Fibroblast of villous mesenchyme (primary cell): ENCODE measurements around the gene GSG1L. TPM values are rescaled to one million over a fixed set of nuclear protein-coding genes. Genes with fewer than 3 reads are reported as not detected.

Experiments
- DNase-seq: peaks from one replicate; pipeline ENCODE4 v3.0.0-alpha.2; 2010; ENCODE audit warnings: low read depth
- H3K4me3 ChIP-seq: 2 replicates; pipeline ENCODE4 v1.5.1; 2011; ENCODE audit warnings: low read depth, mild to moderate bottlenecking, low read length
- CTCF ChIP-seq: IDR thresholded peaks from 2 replicates; pipeline ENCODE4 v1.5.1; 2012; ENCODE audit warnings: low read depth, mild to moderate bottlenecking, low read length; ENCODE audit not compliant: insufficient read depth
- total RNA-seq: library from RNA; depleted of rRNA; stranded (reverse); fragments of >200 nt; gene quantifications from 2 replicates; pipeline ENCODE4 v1.2.3, GENCODE V29; 2012

Gene GSG1L
- total RNA-seq, 1 donor = not detected

- no peak overlapping the region for H3K4me3 ChIP-seq
- TF ChIP-seq CTCF = no peak
- no peak for DNase-seq
Measured at GRCh38 chr16:27772093-27772825, 291.3 kb downstream of the GSG1L start.

DNA sequence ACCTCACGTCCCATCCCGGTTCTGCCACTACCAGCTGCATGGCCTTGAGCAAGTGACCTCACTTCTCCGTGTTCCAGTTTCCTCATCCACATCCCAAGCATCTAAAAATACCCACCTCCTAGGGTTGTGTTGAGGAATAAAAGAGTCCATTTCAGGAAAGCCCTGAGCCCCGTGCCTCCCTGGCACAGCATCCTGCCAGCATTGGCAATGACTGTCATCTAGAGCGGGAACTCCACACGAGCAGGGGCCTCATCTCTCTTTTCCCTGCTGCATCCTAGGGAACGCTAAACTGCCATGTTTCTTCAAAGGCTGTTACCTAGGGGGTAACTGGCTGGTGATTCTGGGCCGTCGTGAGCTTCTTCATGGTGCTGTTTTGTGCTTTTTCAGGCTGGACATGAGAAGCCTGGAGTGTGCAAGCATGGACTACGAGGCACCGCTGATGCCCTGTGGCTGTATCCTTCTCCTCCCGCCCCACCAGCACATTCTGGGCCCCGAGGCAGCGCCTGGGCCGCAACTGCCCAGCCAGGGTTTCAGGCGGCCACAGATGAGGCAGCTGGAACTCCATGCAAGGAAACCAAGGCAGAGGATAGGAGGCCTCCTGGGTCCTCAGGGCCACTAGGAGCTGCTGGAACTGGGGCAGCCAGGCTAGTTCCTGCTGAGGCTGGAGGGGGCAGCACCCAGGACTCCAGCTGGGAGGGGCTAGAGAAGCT, 292.2 kb downstream of the GSG1L start:
- no peak overlapping the region for H3K4me3 ChIP-seq
- no peak for TF ChIP-seq CTCF
- no peak for DNase-seq

DNA sequence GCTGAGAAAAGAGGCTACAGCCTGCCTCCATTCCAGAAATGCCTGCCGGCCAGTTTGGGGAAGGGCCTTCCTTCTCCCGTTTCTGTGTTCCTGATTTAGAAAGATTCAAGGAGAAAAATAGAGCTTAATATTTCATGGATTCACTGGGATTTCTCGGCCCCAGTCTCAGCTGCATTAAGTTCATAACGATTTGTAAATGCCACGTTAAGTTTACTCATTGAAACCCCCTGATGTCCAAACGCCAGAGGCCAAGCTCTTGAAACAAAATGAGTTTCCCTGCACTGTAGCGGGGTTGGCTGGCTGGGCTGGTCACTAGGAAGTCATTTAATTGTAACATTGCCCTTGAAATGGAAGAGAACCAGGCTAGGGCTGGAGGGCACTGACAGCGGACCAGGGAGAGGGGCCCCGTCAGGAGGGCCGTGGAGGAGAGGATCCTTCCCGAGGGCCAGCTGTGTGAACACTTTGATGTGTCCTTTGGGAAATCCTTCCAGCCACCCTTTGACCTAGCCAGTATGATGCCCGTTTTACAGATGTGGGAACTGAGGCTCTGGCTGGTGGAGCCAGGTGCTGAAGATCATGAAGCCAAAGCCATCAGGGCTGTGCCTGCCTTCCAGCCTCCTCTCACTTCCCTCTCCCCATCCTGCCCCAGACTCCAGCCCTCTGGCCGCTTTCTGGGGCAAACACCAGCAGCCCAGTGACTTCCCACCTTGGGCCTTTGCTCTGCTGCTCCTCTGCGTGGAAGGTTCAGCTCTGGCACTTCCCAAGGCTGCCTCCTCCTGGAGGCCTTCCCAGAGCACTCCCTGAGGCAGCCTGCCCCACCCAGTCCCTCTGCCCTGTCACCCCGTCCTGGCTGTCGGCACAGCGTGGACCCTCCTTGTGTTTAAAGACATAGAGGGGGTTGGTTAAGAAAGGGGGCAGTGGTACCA, 293.0 kb downstream of the GSG1L start:
- TF ChIP-seq CTCF = no peak
- no peak overlapping the region for H3K4me3 ChIP-seq
- no peak for DNase-seq

DNA sequence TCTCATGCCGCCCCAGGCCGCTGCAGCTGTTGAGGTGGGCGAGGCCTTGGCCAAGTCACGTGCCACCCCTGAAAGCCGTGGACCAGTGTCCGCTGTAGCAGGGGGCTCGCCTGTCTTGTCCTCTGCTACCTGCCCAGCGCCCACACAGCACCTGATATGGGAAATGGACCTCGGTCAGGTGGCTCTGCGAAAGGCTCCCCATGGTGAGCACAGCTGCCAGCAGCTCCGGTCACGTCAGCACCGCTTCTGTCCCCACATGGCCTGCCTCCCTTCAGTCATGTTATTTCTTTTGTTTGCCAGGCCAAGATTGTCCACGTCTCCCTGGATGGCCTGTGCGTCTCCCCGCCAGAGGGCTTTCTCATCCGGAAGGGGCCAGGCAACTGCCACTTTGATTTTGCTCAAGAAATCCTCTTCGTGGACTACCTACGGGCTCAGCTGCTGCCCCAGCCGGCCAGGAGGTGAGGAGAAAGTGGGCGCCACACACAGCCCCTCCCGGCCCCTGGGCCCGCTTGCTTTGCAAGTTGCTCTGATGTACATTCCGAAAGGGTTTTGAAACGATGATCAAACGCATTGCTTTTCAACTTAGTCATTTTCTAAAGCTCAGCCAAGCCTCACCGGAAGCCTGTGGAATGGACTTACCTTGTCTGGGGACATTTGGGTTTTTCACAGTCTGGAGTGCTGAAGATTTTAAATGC, 293.8 kb downstream of the GSG1L start:
- TF ChIP-seq CTCF = no peak
- no peak for DNase-seq
- H3K4me3 ChIP-seq = no peak overlapping the region

GRCh38 chr16:27768651-27769272, 294.8 kb downstream of the GSG1L start:
- no peak for DNase-seq
- H3K4me3 ChIP-seq = no peak overlapping the region
- TF ChIP-seq CTCF = no peak
